Activated CD4-positive, alpha-beta T cell treated with anti-CD3 and anti-CD28 coated beads, Interleukin-2, amount 50 U/mL, for 16 hours (primary cell): ENCODE data around the gene XRCC2.
"Not testable (repeated sequence)": the region's sequence is repeated elsewhere in the genome, so short reads cannot be mapped to it uniquely, and the experiment has no call there.

Experiments
- DNase-seq: peaks from one replicate; pipeline ENCODE4 v3.0.0-alpha.2; 2020

XRCC2 gene

GRCh38 chr7:152663931-152664330, 12.0 kb downstream of the XRCC2 start:
- DNase-seq = no peak

- DNase-seq = no peak
Observed at GRCh38 chr7:152663148-152663740, 12.7 kb downstream of the XRCC2 start.

GRCh38 chr7:152661479-152661878, 14.5 kb downstream of the XRCC2 start:
- no peak for DNase-seq

- no peak for DNase-seq
Observed at GRCh38 chr7:152660021-152660420, 15.9 kb downstream of the XRCC2 start.

DNA sequence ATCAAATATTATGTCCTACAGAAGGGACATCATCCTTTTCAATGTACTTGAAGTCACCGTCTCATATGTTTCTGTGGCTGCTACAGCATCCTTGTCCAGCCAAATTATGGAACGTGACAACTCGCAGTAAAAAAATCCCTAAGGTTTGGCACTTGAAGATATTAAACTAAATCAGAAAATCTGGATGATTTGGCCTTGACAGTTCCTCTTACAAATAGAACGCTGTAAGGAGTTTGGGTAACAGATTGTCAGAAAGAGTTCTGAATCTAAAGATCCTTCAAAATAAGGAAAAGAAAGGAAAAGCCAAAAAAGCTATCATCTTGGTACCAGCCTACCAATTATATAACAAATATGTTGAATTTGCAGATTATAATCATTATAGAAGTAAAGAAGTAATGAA, 21.0 kb downstream of the XRCC2 start:
- DNase-seq = no peak

- DNase-seq = no peak
Observed at GRCh38 chr7:152649220-152649619, 26.7 kb downstream of the XRCC2 start.

- no peak for DNase-seq
Observed at GRCh38 chr7:152647009-152647408, 28.9 kb downstream of the XRCC2 start.

DNA sequence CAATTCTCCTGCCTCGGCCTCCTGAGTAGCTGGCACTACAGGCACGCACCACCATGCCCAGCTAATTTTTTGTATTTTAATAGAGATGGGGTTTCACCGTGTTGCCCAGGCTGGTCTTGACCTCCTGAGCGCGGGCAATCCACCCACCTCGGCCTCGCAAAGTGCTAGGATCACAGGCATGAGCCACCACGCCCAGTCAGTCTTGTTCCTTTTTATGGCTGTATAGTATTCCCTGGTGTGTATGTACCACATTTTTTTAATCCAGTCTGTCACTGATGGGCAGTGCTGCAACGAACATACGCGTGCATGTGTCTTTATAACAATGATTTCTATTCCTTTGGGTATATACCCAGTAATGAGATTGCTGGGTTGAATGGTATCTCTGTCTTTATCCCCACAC, 29.4 kb downstream of the XRCC2 start:
- DNase-seq = not testable (repeated sequence)

DNA sequence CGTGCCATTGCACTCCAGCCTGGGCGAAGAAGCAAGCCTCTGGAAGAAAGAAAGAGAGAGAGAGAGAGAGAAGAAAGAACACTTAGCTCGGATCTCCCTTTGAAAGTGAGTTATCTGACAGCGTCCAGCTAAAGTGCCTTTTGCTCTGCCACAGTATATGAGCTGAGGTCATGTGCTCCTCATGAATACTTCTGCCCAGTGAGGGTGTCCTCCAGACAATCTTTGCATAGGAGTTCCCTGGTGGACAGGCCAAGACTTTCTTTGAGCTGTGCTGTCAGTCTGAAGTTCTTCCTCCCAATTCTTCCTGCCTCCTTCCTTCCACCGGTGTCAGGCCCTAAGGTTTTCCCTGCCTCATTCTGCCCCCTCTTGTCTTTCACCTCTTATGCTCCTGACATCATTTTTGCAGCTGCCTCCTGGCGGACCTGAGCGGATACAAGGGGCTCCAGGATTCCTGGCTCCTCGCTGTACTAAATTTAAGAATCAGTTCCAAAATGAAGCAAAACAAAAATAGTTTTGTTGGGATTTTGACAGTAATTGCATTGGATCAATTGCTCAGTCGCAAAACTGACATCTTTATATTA, 31.9 kb downstream of the XRCC2 start:
- no peak for DNase-seq

GRCh38 chr7:152641384-152641783, 34.6 kb downstream of the XRCC2 start:
- DNase-seq = no peak

- DNase-seq = no peak
Observed at GRCh38 chr7:152640829-152641228, 35.1 kb downstream of the XRCC2 start.

DNA sequence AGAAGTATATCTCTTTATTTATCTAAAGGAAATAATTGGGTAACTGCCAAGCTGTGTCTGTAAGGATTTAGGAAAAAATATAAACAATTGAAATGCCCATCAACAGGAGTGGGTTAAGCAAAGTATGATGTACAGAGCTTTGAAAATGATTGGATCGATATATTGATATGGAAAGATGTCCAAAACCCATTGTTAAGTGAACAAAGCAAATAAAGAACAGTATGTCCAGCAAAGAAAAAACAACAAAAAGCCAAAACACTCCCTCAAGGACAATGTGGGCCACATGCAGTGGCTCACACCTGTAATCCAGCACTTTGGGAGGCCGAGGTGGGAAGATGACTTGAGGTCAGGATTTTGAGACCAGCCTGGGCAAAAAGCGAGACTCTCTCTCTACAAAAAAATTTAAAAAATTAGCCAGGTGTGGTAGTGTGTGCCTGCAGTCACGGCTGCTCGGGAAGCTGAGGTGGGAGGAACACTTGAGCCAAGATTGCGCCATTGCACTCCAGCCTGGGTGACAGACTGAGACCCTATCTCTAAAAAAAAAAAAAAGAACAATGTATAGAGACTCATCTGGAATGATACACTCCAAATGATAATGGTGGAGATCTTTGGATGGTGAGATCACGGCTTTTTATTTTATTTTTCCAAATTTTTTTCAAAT, 37.9 kb downstream of the XRCC2 start:
- DNase-seq = no peak

DNA sequence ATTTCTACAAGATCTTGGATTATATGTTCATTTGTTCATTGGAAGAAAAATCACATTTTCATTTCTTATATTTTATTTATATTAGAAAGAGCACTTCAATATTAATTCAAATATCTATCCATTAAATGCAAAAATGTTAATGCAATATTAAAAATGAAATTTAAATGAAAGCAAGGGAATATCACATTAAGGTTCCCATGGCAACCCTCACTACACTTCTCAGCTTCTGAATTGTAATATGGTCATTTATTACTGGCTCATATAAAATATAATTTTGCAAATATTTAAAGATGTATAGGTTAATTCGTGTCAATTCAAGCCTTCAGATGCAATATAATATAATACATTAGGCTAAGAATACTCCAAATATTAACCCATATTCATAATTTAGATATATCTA, 38.8 kb downstream of the XRCC2 start:
- no peak for DNase-seq

GRCh38 chr7:152636441-152636840, 39.5 kb downstream of the XRCC2 start:
- DNase-seq = no peak

GRCh38 chr7:152633504-152633903, 42.4 kb downstream of the XRCC2 start:
- DNase-seq = no peak

GRCh38 chr7:152633072-152633471, 42.9 kb downstream of the XRCC2 start:
- no peak for DNase-seq

- not testable (repeated sequence) for DNase-seq
Observed at GRCh38 chr7:152628772-152629171, 47.2 kb downstream of the XRCC2 start.

DNA sequence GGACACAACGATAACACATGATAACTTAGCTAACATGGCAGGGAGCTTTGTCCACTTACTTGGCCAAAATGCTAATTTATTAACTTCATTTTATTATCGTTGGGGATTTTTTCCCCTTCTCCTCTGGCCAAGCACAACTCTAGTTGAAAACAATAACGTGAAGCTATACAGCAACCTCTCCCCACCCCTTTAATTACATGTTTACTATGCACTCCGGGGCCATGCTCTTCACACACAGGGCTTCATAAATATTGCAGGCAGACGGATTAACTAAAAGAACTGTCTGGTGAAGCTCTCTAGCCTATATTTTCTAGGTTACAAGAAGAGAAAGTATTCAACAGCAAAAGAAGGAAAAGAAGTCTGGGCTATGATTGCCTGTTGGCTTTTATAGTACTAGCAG, 51.7 kb downstream of the XRCC2 start:
- DNase-seq = no peak

DNA sequence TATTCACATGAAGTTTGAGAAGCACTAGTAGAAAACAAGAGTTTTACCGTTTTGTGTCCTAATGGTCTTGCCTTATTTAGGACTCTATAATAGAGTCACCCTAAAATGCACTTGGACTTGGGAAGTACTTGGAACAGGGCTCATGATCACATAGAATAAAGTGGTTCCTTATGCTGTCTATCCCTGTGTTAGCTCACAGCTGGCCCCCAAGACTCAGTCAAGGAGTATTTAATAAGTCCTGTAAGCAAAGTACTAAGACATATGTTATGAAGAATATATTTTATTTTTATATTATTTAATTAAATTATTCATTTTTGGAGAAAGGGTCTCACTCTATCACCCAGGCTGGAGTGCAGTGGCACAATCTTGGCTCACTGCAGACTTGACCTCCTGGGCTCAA, 54.5 kb downstream of the XRCC2 start:
- DNase-seq = no peak

GRCh38 chr7:152619027-152619739, 56.8 kb downstream of the XRCC2 start:
- no peak for DNase-seq

- DNase-seq = no peak
Observed at GRCh38 chr7:152618427-152618826, 57.5 kb downstream of the XRCC2 start.

GRCh38 chr7:152617056-152617455, 58.9 kb downstream of the XRCC2 start:
- no peak for DNase-seq

GRCh38 chr7:152615031-152615741, 60.8 kb downstream of the XRCC2 start:
- no peak for DNase-seq
